DMS153 treated with DMSO at 0.1 percent for 48 hours (cell line): ENCODE results near the gene SCN3B.
"Not testable (repeated sequence)": the region's sequence is repeated elsewhere in the genome, so short reads cannot be mapped to it uniquely, and the experiment has no call there.

Source experiments
- DNase-seq: peaks from one replicate; lab custom pipeline; 2025; ENCODE audit not compliant: unreplicated experiment; lab: John Stamatoyannopoulos, UW

Gene SCN3B

GRCh38 chr11:123654566-123655081 lies at the start of gene SCN3B:
Gene SCN3B, minus strand, starts transcription at chr11:123654624. Its CDS starts 823 bp downstream, at chr11:123653801.
- peak; percentile 82 for DNase-seq

- no peak for DNase-seq
These were observed 48.3 kb upstream of the SCN3B start for GRCh38 chr11:123702696-123703095.

- no peak for DNase-seq
These were observed 47.7 kb upstream of the SCN3B start for GRCh38 chr11:123702139-123702538.

- DNase-seq = no peak
These were observed 46.3 kb upstream of the SCN3B start for GRCh38 chr11:123700772-123701171.

GRCh38 chr11:123698546-123699127 lies 44.2 kb upstream of the SCN3B start:
- DNase-seq = no peak

- no peak for DNase-seq
These were observed 41.8 kb upstream of the SCN3B start for GRCh38 chr11:123696183-123696582.

- DNase-seq = no peak
These were observed 40.8 kb upstream of the SCN3B start for GRCh38 chr11:123695231-123695630.

- no peak for DNase-seq
These were observed 40.1 kb upstream of the SCN3B start for GRCh38 chr11:123694551-123694950.

GRCh38 chr11:123692961-123693360 lies 38.5 kb upstream of the SCN3B start:
- no peak for DNase-seq

- DNase-seq = no peak
These were observed 36.1 kb upstream of the SCN3B start for GRCh38 chr11:123690485-123690884.

- DNase-seq = no peak
These were observed 30.2 kb upstream of the SCN3B start for GRCh38 chr11:123684601-123685000.

- no peak for DNase-seq
These were observed 29.2 kb upstream of the SCN3B start for GRCh38 chr11:123683428-123684170.

- no peak for DNase-seq
These were observed 28.4 kb upstream of the SCN3B start for GRCh38 chr11:123682696-123683410.

- no peak for DNase-seq
These were observed 26.6 kb upstream of the SCN3B start for GRCh38 chr11:123681030-123681429.

- DNase-seq = no peak
These were observed 23.8 kb upstream of the SCN3B start for GRCh38 chr11:123678246-123678645.

- no peak for DNase-seq
These were observed 23.1 kb upstream of the SCN3B start for GRCh38 chr11:123677510-123677909.

- no peak for DNase-seq
These were observed 19.9 kb upstream of the SCN3B start for GRCh38 chr11:123674297-123674696.

- DNase-seq = no peak
These were observed 18.1 kb upstream of the SCN3B start for GRCh38 chr11:123672568-123672967.

GRCh38 chr11:123671534-123671933 lies 17.1 kb upstream of the SCN3B start:
- no peak for DNase-seq

GRCh38 chr11:123670081-123670480 lies 15.7 kb upstream of the SCN3B start:
- no peak for DNase-seq

GRCh38 chr11:123665306-123665705 lies 10.9 kb upstream of the SCN3B start:
- DNase-seq = no peak

GRCh38 chr11:123659965-123660364 lies 5.5 kb upstream of the SCN3B start:
- DNase-seq = not testable (repeated sequence)
